ENCODE measurements around the gene OBP2A.
"Not testable (repeated sequence)": the region's sequence is repeated elsewhere in the genome, so short reads cannot be mapped to it uniquely, and the experiment has no call there.

The OBP2A gene

DNA sequence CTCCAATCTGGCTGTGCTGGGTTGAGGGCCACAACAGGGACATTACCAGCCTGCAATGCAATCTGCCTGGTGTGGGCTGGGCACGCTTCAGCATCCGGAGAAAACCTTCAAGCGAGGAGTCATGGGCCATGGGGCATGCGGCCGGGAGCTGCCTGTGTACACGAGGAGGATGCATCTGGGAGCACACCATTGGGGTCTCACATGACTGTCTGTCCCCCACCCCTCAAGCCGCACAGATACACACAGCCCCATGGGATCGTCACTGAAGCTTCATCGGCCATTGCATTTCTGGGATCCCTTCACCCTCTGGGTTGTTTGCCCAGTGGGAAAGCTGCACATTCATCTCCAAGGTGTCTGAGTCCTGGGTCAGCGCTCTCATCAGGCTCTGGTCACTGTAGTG, 14.8 kb upstream of the OBP2A start:
- TF ChIP-seq, protein P1, sequence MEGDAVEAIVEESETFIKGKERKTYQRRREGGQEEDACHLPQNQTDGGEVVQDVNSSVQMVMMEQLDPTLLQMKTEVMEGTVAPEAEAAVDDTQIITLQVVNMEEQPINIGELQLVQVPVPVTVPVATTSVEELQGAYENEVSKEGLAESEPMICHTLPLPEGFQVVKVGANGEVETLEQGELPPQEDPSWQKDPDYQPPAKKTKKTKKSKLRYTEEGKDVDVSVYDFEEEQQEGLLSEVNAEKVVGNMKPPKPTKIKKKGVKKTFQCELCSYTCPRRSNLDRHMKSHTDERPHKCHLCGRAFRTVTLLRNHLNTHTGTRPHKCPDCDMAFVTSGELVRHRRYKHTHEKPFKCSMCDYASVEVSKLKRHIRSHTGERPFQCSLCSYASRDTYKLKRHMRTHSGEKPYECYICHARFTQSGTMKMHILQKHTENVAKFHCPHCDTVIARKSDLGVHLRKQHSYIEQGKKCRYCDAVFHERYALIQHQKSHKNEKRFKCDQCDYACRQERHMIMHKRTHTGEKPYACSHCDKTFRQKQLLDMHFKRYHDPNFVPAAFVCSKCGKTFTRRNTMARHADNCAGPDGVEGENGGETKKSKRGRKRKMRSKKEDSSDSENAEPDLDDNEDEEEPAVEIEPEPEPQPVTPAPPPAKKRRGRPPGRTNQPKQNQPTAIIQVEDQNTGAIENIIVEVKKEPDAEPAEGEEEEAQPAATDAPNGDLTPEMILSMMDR (conservative IDR thresholded peaks at IDR 0.05; ENCODE audit: low read length): no peak
- no peak for DNase-seq (ENCODE audit: low read depth)
- H3K4me3 ChIP-seq (ENCODE audit: low read length): no peak overlapping the region

DNA sequence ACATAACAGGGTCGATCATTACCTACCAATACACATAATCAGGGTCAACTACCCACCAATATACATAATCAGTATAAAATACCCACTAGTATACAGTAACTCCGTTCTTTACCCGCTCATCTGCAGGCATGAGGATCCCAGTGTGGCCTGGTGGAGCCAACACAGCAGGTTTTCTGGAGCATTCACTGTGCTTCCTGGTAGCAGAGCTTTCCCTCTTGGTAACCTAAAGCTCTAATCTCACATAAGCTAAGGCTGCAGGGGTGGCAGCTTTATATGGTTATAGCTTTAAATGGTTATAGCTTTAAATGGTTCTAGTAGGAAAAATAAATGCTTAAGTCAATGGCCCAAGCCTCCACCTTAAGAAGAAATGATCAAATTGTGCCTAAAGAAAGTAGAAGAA, 12.8 kb upstream of the OBP2A start:
- DNase-seq (ENCODE audit: low read depth): no peak
- TF ChIP-seq, protein P1 (conservative IDR thresholded peaks at IDR 0.05; ENCODE audit: low read length): no peak
- H3K4me3 ChIP-seq (ENCODE audit: low read length): no peak overlapping the region

DNA sequence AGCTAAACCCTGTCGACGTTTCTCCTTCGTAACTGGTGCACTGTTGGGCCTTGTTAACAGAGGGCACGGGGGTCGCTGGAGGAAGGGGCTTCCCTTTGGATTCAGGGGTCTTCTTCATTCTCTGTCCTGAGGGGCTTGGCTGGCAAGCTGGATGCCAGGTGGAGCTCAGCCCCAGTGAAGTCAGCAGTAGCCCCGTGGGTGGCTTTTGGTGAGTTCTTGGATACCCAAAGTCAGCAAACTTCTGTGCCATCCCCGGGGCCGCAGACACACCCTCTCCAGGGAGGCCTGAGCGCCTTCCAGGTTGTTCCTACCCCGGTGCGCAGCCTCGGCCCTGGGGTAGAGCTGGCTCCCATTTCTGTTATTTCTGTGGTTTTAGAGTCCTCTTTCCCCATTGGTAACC, 12.3 kb upstream of the OBP2A start:
- DNase-seq (ENCODE audit: low read depth): no peak
- TF ChIP-seq, protein P1 (conservative IDR thresholded peaks at IDR 0.05; ENCODE audit: low read length): no peak
- no peak overlapping the region for H3K4me3 ChIP-seq (ENCODE audit: low read length)

DNA sequence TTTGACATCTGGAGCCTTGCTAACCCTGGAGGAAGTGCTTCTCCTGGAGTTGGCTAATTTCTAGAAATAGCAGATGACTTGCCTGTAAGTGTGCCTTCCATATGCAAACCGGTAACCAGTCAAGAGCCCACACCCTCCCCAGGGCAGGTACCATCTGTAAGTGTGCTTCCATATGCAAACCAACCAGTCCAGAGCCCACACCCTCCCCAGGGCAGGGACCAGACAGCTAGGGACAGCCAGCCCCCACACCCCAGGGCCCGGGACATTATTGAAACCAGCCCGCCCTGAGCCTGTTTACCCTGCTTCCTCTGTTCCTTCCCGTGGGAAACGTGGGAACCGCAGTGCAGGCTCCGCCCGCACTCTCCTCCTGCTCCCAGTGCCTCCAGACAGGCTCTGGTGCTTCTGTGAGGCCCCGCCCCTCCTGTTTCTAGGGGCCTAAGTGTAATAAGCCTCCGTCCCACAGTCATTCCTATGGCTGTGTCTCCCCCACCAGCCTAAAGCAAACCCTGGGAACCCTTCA, 11.7 kb upstream of the OBP2A start:
- H3K4me3 ChIP-seq (ENCODE audit: low read length): not testable (repeated sequence)
- peak; percentile 36 for DNase-seq (ENCODE audit: low read depth)

DNA sequence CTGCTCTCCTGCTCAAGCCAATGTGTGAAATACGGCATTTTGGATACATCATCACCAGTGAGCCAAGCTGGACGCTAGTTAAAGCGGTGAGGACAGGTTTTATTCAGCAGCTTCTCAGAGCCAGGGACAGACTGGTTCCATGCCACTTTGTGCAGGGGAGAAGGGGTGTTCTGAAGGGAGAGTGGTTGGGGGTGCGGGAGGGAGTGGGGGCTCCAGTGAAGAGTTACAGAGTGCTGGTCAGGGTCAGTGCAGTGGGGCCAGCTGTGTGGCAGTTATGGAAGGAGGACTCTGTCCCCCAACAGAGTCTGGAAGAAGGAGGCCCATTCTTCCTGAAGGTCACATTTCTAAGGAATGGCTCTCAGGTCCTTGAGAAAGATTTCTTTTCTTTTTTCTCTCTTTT, 11.1 kb upstream of the OBP2A start:
- not testable (repeated sequence) for H3K4me3 ChIP-seq (ENCODE audit: low read length)
- DNase-seq (ENCODE audit: low read depth): peak; percentile 5

DNA sequence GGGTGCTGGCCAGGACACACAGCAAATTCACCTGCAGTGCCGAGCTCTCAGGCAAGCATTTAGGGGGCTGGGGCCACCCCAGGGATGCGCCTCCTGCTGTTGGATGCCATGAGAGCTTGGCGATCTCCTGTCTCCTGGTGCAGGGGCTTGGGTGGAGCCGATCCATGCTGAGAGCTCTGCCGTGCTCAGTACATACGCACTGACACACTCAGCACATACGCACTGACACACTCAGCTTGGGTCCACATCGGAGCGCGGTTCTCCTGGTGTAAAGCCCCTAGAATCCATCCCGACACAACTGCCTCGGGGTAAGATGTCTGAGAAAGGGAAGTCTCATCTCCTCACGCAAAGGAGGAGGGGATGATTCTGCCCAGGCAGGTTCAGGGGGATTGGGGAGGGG, 10.3 kb upstream of the OBP2A start:
- DNase-seq (ENCODE audit: low read depth); H3K4me3 ChIP-seq (ENCODE audit: low read length): not testable (repeated sequence)

DNA sequence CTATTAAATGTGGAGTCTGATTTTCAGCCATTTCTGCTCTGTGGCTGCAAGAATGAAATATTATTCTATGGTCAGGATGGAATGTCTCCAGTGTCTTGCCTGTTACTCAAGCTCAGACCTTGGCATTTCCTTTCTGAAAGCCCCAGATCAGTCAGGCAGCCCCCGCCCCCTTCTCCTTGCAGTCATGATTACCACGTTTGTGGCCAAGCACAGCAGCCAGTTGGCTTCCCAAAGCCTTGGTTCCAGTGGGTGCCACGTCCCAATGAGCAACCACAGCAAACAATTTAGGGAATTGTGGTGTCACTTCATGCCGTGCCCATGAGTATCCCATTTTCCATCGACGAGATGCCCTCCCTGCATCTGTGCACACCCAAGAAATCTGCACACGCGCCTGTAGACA, 9.7 kb upstream of the OBP2A start:
- TF ChIP-seq, protein P1 (conservative IDR thresholded peaks at IDR 0.05; ENCODE audit: low read length): no peak
- H3K4me3 ChIP-seq (ENCODE audit: low read length): no peak overlapping the region

DNA sequence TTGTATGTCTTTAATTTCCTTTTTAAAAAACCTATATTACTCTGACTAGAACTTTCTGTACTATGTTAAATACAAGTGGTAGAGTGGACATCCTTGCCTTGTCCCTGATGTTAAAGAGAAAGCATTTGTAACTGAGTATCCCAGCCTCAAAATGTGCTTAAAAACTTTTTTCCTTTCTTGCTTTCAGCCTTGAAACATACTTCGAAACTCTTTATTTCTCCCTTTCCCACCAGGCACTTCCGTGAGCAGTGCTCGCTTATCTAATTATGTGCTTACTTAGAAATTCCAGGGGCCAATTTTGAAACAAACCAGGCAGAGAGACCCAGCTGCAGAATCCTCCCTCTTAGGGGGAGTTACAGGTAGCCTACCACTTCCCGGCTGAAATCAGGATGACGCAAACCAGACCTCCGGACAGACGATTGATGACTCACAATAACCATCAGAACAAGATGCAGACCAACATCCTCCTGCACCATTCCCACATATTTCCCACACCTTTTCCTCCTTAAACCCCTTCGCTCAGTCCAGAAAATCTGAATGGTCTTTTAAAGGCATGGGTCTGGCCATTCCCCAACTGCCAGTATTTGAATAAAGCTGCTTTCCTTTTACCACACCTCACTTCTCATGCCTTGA, 2.5 kb upstream of the OBP2A start:
- H3K4me3 ChIP-seq (ENCODE audit: low read length); DNase-seq (ENCODE audit: low read depth): not testable (repeated sequence)

More for the DNA sequence above, 9.7 kb upstream of the OBP2A start:
- peak; percentile 88 for DNase-seq (ENCODE audit: low read depth)

DNA sequence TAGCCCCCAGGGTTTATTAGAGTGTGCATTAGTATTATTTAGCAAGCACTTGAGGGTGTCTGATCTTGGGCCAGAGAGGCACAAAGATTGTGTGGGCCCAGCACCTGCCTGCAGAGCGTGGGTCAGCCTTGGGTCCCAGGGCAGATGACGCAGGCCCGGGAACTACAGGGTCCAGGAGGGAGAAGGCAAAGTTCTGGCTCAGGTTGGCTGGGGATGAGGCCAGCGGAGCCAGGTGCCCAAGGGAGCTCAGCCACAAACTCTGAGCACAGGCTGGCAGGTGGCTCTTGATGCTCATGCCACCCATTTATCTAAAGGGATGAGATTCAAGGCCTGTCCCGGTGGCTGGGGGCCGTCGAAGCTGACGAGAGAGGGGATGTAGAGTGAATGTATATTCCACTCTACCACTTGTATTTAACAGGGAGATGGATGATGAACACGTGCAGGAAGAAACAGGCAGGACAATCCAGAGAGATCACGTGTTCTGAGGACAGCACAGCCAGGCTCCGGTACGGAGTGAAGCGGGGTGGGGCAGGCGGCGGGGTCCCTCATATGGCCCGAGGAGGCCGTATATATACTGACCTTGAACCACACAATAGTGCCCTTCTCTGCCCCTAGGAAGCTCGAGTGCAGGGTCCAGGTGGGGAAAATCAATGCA, 818 bp upstream of the OBP2A start:
- TF ChIP-seq, protein P1 (conservative IDR thresholded peaks at IDR 0.05; ENCODE audit: low read length): no peak
- no peak overlapping the region for H3K4me3 ChIP-seq (ENCODE audit: low read length)
- DNase-seq (ENCODE audit: low read depth): no peak

DNA sequence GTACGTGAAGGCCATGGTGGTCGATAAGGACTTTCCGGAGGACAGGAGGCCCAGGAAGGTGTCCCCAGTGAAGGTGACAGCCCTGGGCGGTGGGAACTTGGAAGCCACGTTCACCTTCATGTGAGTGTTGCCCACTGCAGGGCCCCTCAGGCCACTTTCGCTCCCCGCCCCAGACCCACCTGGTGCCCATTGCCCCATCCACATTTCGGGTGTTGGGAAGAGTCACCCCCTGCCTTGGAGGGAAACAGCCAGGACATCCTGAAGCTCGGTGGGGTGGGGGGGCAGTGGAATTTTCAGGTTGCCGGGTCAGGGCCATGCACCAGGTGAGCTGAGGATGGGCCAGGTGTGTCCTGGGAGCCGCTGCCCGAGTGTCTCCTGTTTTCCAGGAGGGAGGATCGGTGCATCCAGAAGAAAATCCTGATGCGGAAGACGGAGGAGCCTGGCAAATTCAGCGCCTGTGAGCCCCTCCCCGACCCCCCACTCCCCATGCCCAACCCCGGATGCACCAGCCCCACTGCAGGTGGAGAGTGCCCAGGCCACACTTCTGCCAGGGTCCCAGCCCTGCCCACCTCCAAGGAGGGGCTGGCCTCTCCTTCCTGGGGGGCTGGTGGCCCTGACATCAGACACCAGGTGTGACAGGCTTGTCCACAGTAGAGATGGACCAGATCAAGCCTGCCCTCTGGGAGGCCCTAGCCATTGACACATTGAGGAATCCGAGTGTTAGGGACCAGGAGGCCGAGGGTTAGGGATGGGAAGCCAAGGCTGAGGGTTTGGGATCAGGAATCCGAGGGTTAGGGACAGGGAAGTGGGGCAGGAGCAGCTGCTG, 1.1 kb downstream of the OBP2A start:
- not testable (repeated sequence) for DNase-seq (ENCODE audit: low read depth); H3K4me3 ChIP-seq (ENCODE audit: low read length)
